Mesothelial cell of epicardium (in vitro differentiated cells): ENCODE results near the gene MVK. TPM values are rescaled to one million over a fixed set of nuclear protein-coding genes. Genes with fewer than 3 reads are reported as not detected.

ENCODE experiments used
- DNase-seq, 2 experiments: peaks; one replicate each; pipeline ENCODE4 v3.0.0; 2021; ENCODE audit warnings: low spot score in 2 of 2; ENCODE audit not compliant: unreplicated experiment in 2 of 2
- H3K27ac Mint-ChIP-seq: 2 replicates; pipeline ENCODE4 v1.8.0; 2021; ENCODE audit warnings: mixed read lengths
- H3K27me3 Mint-ChIP-seq: 2 replicates; pipeline ENCODE4 v1.8.0; 2021; ENCODE audit warnings: low read depth, mixed read lengths
- H3K36me3 Mint-ChIP-seq: 2 replicates; pipeline ENCODE4 v1.8.0; 2021; ENCODE audit warnings: mixed read lengths
- H3K4me1 Mint-ChIP-seq: 2 replicates; pipeline ENCODE4 v1.8.0; 2021; ENCODE audit warnings: mixed read lengths
- H3K4me3 Mint-ChIP-seq: 2 replicates; pipeline ENCODE4 v1.8.0; 2021; ENCODE audit warnings: mild to moderate bottlenecking, moderate library complexity, mixed read lengths
- H3K9me3 Mint-ChIP-seq: 2 replicates; pipeline ENCODE4 v1.8.0; 2021; ENCODE audit warnings: mixed read lengths
- total RNA-seq: library from RNA; stranded (reverse); gene quantifications from 3 replicates; pipeline ENCODE4 v1.2.1, GENCODE V29; 2021
- TF ChIP-seq, protein P1 (sequence below): fragments of 200-600 bp; sonication (generic); IDR thresholded peaks from one replicate; pipeline ENCODE4 v1.5.0; 2021; ENCODE audit warnings: antibody characterized with exemption; ENCODE audit not compliant: unreplicated experiment

The MVK gene
- total RNA-seq, 1 donor from 2014 or later = 18.0 TPM

DNA sequence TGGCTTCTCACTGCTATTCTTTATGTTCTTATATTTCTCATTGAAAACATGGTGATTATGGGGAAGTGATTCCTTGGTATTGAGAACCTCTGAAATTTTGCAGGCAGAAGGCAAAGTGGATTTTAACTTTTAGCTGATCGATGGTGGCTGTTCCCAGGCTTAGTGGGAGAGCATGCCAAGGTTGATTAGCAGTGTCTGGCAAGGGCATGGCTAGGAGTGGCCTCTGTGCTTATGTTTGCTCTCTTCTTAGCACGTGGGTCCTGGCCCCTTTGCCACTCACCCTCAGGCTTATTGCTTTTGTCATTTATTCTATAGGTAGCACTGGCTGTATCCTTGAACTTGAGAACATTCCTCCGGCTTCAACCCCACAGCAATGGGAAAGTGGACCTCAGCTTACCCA, 2.1 kb downstream of the MVK start:
- TF ChIP-seq, protein P1, sequence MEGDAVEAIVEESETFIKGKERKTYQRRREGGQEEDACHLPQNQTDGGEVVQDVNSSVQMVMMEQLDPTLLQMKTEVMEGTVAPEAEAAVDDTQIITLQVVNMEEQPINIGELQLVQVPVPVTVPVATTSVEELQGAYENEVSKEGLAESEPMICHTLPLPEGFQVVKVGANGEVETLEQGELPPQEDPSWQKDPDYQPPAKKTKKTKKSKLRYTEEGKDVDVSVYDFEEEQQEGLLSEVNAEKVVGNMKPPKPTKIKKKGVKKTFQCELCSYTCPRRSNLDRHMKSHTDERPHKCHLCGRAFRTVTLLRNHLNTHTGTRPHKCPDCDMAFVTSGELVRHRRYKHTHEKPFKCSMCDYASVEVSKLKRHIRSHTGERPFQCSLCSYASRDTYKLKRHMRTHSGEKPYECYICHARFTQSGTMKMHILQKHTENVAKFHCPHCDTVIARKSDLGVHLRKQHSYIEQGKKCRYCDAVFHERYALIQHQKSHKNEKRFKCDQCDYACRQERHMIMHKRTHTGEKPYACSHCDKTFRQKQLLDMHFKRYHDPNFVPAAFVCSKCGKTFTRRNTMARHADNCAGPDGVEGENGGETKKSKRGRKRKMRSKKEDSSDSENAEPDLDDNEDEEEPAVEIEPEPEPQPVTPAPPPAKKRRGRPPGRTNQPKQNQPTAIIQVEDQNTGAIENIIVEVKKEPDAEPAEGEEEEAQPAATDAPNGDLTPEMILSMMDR = no peak
- peaks cover 20% of the 10 kb centered on the region for H3K4me1 Mint-ChIP-seq
- DNase-seq = no peak
- peaks cover 12% of the 10 kb centered on the region for H3K36me3 Mint-ChIP-seq
- H3K27ac Mint-ChIP-seq = no peak overlapping the region
- H3K4me3 Mint-ChIP-seq = no peak overlapping the region
- no peaks in the 10 kb centered on the region for H3K27me3 Mint-ChIP-seq
- no peaks in the 10 kb centered on the region for H3K9me3 Mint-ChIP-seq

DNA sequence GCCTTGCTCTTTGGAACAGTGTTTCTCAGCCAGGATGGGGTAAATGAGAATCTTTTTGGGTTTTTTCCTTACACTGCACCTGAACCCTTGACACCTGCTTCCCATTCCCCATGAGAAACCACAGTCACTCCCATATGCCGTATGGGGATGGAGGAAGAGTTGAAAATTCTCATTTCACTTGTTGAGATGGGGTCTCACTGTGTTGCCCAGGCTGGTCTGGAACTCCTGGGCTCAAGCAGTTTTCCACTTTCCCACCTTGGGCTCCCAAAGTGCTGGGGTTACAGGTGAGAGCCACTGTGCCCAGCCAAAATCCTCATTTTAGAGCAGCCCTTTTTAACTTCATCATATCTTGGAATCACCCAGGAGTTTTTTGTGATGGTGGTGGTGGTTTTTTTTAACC, 3.7 kb downstream of the MVK start:
- H3K27ac Mint-ChIP-seq = no peak overlapping the region
- H3K4me3 Mint-ChIP-seq = no peak overlapping the region
- H3K36me3 Mint-ChIP-seq = peaks cover 12% of the 10 kb centered on the region
- H3K27me3 Mint-ChIP-seq = no peaks in the 10 kb centered on the region
- H3K9me3 Mint-ChIP-seq = no peaks in the 10 kb centered on the region
- DNase-seq = no peak
- TF ChIP-seq, protein P1 = no peak
- peaks cover 20% of the 10 kb centered on the region for H3K4me1 Mint-ChIP-seq

DNA sequence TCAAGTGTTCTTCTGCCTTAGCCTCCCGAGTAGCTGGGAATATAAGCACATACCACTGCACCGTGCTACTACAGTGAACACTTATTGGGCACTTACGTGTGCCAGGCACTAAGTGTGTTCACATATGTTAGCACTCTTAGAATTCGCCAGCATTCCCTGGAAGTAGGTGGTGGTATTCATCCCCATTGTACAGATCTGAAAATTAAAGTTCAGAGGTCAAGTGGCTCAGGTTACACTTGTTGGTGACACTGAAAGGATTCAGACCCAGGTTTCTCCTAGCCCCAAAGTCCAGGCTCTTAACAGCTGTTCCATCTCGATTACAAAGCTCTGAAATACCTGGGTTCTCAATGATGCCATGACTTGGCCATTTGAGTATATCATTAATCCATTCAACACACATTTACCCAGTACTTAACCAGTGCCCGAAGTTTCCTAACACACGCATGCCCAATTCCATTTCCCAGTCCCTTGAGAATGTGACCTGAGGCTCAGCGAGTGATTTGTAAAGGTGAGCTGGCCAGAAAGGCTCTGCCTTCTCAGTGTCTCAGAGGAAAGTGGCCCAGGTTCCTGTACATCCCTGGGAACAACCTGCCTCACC, 4.8 kb downstream of the MVK start:
- H3K4me3 Mint-ChIP-seq = no peak overlapping the region
- H3K9me3 Mint-ChIP-seq = no peaks in the 10 kb centered on the region
- DNase-seq = no peak
- peaks cover 11% of the 10 kb centered on the region for H3K4me1 Mint-ChIP-seq
- H3K27me3 Mint-ChIP-seq = no peaks in the 10 kb centered on the region
- H3K27ac Mint-ChIP-seq = no peak overlapping the region
- TF ChIP-seq, protein P1 = no peak
- peaks cover 13% of the 10 kb centered on the region for H3K36me3 Mint-ChIP-seq

DNA sequence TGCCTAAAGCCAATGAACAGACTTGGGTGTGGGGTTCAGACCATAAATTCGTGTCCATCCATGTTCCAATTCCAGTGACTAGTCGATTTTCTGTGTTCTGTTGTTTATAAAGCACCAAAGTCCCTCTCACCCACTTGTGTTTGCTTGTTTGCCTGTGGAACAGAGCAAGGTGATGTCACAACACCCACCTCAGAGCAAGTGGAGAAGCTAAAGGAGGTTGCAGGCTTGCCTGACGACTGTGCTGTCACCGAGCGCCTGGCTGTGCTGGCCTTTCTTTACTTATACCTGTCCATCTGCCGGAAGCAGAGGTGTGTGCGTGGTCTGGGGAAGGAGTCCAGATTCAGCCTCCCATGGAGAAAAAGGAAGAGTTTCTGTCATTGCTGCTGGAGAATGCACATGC, 6.0 kb downstream of the MVK start:
- DNase-seq = no peak
- Mint-ChIP-seq H3K4me1 (peaks cover 5% of the 10 kb centered on the region), H3K36me3 (peaks cover 18% of the 10 kb centered on the region), H3K9me3 (no peaks in the 10 kb centered on the region), H3K27ac (no peak overlapping the region), H3K4me3 (no peak overlapping the region), H3K27me3 (no peaks in the 10 kb centered on the region)
- TF ChIP-seq, protein P1 = no peak

DNA sequence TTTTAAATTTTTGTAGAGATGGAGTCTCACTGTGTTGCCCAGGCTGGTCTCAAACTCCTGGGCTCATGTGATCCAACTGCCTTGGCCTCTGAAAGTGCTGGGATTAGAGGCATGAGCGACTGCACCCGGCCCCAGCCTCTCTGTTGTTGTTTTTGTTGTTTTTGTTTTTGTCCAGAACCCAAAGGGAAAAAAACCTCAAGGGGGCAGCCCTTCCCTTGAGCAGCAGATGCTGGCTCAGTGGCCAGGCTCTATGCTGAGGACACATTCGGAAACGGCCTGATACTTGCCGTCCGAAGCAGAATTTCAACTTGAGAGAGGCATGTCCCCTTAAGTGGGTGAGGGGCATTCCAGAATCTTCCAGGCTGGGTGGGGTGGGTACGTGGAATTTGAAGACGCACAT, 6.7 kb downstream of the MVK start:
- DNase-seq = no peak
- Mint-ChIP-seq H3K36me3 (peaks cover 18% of the 10 kb centered on the region), H3K27ac (no peak overlapping the region), H3K9me3 (no peaks in the 10 kb centered on the region), H3K27me3 (no peaks in the 10 kb centered on the region), H3K4me3 (no peak overlapping the region), H3K4me1 (no peaks in the 10 kb centered on the region)
- TF ChIP-seq, protein P1 = no peak
